Measurements from ENCODE around the gene MYDGF. TPM values are rescaled to one million over a fixed set of nuclear protein-coding genes. Genes with fewer than 3 reads are reported as not detected.
A peak's percentile ranks its signal among the peaks of the same experiment; 100 is the strongest.

The MYDGF gene
- total RNA-seq, 1 donor from 2014 or later, result 23.4 TPM

DNA sequence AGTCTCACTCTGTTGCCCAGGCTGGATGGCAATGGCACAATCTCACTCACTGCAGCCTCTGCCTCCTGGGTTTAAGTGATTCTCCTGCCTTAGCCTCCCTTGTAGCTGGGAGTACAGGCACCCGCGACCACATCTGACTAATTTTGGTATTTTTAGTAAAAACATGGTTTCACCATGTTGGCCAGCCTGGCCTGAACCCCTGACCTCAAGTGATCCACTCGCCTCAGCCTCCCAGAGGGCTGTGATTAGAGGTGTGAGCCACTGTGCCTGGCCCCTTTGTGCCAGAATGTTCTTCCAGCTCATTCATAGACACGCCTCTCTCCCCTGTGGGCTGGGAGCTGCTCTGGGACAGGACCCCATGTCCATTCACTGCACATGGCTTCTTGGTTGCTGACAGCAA, 9.1 kb downstream of the MYDGF start:
- Mint-ChIP-seq H3K4me1 (no peaks in the 10 kb centered on the region), H3K27ac (no peak overlapping the region), H3K27me3 (ENCODE audit: insufficient read depth, low read depth) (peaks cover 6% of the 10 kb centered on the region)

DNA sequence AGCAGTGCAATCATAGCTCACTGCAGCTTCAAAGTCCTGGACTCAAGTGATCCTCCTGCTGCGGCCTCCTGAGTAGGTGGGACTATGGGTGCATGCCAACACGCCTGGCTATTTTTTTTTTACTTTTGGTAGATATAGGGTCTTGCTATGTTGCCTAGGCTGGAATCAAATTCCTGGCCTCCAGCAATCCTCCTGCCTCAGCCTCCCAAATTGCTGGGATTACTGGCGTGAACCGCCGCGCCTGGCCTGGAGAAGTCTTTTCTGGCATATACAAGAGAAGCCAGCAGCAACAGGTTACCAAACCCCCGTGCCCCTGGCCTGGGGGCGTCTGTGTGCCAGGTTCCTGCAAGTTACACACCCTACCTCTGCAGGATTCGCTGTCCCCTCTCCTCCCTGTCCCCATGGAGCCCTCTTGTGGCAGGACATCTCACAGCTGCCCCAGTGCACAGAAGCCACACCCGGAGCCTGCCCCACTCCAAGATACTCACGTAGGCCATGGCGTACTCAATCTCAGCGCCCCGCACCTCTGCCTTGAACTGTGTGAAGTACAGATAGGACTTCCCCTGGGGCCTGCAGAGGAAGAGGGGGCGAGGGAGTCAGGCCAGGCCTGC, 9.9 kb downstream of the MYDGF start:
- Histone ChIP-seq H3K36me3 (no peaks in the 10 kb centered on the region), H4K20me1 (ENCODE audit: low read depth) (no peaks in the 10 kb centered on the region)

More for the DNA sequence above, 9.1 kb downstream of the MYDGF start:
- H3K4me1 ChIP-seq, result no peaks in the 10 kb centered on the region
- no peaks in the 10 kb centered on the region for H3K79me2 ChIP-seq (ENCODE audit: low read depth)
- H3K9me3 Mint-ChIP-seq, result no peaks in the 10 kb centered on the region
- H3F3A ChIP-seq (ENCODE audit: low read depth), result no peaks in the 10 kb centered on the region
- DNase-seq (ENCODE audit: low spot score), result no peak
- no peak overlapping the region for H3K4me3 Mint-ChIP-seq
- H3K4me2 ChIP-seq, result no peak overlapping the region
- H4K20me1 ChIP-seq (ENCODE audit: low read depth), result no peaks in the 10 kb centered on the region
- no peak overlapping the region for H3K27ac ChIP-seq
- H2AFZ ChIP-seq (replicated peaks), result no peak overlapping the region
- H3K9me3 ChIP-seq (ENCODE audit: low read depth), result no peaks in the 10 kb centered on the region
- peaks cover 2% of the 10 kb centered on the region for H3K36me3 Mint-ChIP-seq
- H3K4me3 ChIP-seq, result no peak overlapping the region
- no peak overlapping the region for H3K9ac ChIP-seq
- no peaks in the 10 kb centered on the region for H3K36me3 ChIP-seq
- TF ChIP-seq CTCF (IDR thresholded peaks at IDR 0.05) (no peak), EZH2phosphoT487 (IDR thresholded peaks at IDR 0.05) (no peak), EZH2 (IDR thresholded peaks at IDR 0.05) (no peak)
- no peaks in the 10 kb centered on the region for H3K27me3 ChIP-seq

GRCh38 chr19:4657835-4658234, 12.3 kb downstream of the MYDGF start:
- no peaks in the 10 kb centered on the region for H3K27me3 ChIP-seq
- DNase-seq (ENCODE audit: low spot score), result no peak
- no peak overlapping the region for H3K4me3 Mint-ChIP-seq
- H3K4me1 ChIP-seq, result no peaks in the 10 kb centered on the region
- H3K9me3 ChIP-seq (ENCODE audit: low read depth), result no peaks in the 10 kb centered on the region
- no peaks in the 10 kb centered on the region for H3K36me3 ChIP-seq
- H3K9me3 Mint-ChIP-seq, result no peaks in the 10 kb centered on the region
- no peak overlapping the region for H3K4me2 ChIP-seq
- TF ChIP-seq EZH2 (IDR thresholded peaks at IDR 0.05), result no peak
- TF ChIP-seq CTCF (IDR thresholded peaks at IDR 0.05), result no peak
- TF ChIP-seq EZH2phosphoT487 (IDR thresholded peaks at IDR 0.05), result no peak
- no peak overlapping the region for H2AFZ ChIP-seq (replicated peaks)
- H3K4me1 Mint-ChIP-seq, result no peaks in the 10 kb centered on the region
- peaks cover 5% of the 10 kb centered on the region for H3K36me3 Mint-ChIP-seq
- no peak overlapping the region for H3K27ac ChIP-seq
- H3K79me2 ChIP-seq (ENCODE audit: low read depth), result no peaks in the 10 kb centered on the region
- H3K27ac Mint-ChIP-seq, result no peak overlapping the region
- H4K20me1 ChIP-seq (ENCODE audit: low read depth), result no peaks in the 10 kb centered on the region
- no peaks in the 10 kb centered on the region for H3F3A ChIP-seq (ENCODE audit: low read depth)
- H3K4me3 ChIP-seq, result no peak overlapping the region
- peaks cover 4% of the 10 kb centered on the region for H3K27me3 Mint-ChIP-seq (ENCODE audit: insufficient read depth, low read depth)
- H3K9ac ChIP-seq, result no peak overlapping the region

More for the DNA sequence above, 9.9 kb downstream of the MYDGF start:
- Mint-ChIP-seq H3K4me3 (no peak overlapping the region), H3K27me3 (ENCODE audit: insufficient read depth, low read depth) (peaks cover 5% of the 10 kb centered on the region), H3K27ac (no peak overlapping the region), H3K36me3 (peaks cover 2% of the 10 kb centered on the region), H3K4me1 (no peaks in the 10 kb centered on the region), H3K9me3 (no peaks in the 10 kb centered on the region)
- Histone ChIP-seq H3K9me3 (ENCODE audit: low read depth) (no peaks in the 10 kb centered on the region), H3F3A (ENCODE audit: low read depth) (no peaks in the 10 kb centered on the region), H3K9ac (no peak overlapping the region), H3K79me2 (ENCODE audit: low read depth) (no peaks in the 10 kb centered on the region), H2AFZ (replicated peaks) (no peak overlapping the region), H3K4me3 (no peak overlapping the region), H3K4me2 (no peak overlapping the region), H3K27me3 (no peaks in the 10 kb centered on the region), H3K27ac (no peak overlapping the region), H3K4me1 (no peaks in the 10 kb centered on the region)
- TF ChIP-seq EZH2 (IDR thresholded peaks at IDR 0.05), result no peak
- TF ChIP-seq CTCF (IDR thresholded peaks at IDR 0.05), result peak; percentile 42
- DNase-seq (ENCODE audit: low spot score), result peak; percentile 58
